HG02678 (cell line): ENCODE results near the gene VPS41.
"Not testable (repeated sequence)": the region's sequence is repeated elsewhere in the genome, so short reads cannot be mapped to it uniquely, and the experiment has no call there.

Source experiments
- ATAC-seq: cut with Tn5 transposase; IDR thresholded peaks from one replicate; pipeline ENCODE4 v1.9.1; 2021; ENCODE audit warnings: mild to moderate bottlenecking, moderate library complexity; ENCODE audit not compliant: unreplicated experiment

The VPS41 gene

DNA sequence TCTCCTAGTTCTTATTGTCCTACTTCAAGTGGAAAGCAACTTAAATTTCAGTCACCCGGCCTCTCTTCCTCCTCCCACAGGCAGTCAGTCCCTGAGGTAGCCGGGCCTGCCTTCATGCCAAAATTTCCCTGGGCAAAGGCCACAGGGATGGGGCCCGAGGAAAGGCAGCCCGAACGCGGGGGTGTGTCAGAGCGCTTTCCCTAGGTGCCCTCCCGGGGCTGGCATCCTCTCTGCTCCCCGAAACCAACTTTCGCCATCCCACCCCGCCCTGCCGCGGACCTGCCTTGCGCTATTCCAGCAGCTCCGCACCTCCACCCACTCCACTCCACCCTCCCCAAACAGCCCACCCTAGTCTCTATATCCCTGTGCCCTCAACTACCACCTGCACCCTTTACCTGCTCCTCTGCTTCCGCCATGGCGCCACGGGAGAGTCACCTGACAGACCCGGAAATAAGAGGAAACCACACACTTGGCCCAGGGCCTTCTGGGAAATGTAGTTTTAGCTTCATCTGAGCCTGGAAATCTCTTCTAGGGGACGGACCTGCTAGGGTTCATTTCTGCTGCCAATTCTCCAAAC lies at the start of gene VPS41:
Gene VPS41 (minus strand): TSS at position 433 of the 577 bp plus-strand sequence. CDS start 17 bp downstream, at position 416.
- peak; percentile 99 for ATAC-seq

DNA sequence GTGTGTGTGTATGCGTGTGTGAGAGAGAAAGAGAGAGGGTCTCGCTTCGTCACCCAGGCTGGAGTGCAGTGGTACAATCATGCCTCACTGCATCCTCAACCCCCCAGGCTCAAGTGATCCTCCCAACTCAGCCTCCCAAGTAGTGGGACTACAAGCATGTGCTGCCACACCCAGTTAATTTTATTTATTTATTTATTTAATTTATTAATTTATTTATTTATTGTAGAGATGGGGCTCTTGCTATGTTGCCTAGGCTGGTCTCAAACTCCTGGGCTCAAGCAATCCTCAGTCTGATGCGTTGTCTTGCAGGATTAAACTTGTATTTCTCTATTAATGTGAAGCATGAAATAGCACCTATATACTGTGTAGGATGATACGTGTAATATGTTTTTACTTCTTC lies 46.9 kb upstream of the VPS41 start:
- ATAC-seq = no peak

GRCh38 chr7:38953971-38954370 lies 45.0 kb upstream of the VPS41 start:
- ATAC-seq = no peak

DNA sequence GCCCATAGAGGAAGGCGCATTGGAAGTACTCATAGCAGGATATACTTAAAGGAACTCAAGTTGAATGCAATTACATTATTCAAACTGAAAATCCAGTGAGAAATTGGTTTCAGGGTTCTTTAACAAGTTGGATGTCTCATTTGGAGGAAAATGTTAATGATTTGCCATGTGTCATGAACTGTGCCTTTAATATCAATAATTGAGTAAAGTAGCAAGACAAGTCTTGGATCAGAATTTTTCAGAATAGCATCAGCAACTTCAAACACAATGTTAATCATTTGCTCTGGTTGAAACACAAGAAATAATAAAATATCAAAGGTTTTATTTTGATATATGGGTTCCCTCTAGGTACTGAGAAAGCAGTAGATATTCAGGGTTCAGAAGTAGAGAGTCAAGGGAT lies 44.2 kb upstream of the VPS41 start:
- ATAC-seq = no peak

GRCh38 chr7:38951213-38951612 lies 42.2 kb upstream of the VPS41 start:
- no peak for ATAC-seq

GRCh38 chr7:38950309-38950708 lies 41.3 kb upstream of the VPS41 start:
- no peak for ATAC-seq

- ATAC-seq = not testable (repeated sequence)
These were observed 38.5 kb upstream of the VPS41 start for GRCh38 chr7:38947541-38947940.

- ATAC-seq = no peak
These were observed 33.5 kb upstream of the VPS41 start for GRCh38 chr7:38942431-38943051.

GRCh38 chr7:38940774-38941173 lies 31.8 kb upstream of the VPS41 start:
- ATAC-seq = no peak

DNA sequence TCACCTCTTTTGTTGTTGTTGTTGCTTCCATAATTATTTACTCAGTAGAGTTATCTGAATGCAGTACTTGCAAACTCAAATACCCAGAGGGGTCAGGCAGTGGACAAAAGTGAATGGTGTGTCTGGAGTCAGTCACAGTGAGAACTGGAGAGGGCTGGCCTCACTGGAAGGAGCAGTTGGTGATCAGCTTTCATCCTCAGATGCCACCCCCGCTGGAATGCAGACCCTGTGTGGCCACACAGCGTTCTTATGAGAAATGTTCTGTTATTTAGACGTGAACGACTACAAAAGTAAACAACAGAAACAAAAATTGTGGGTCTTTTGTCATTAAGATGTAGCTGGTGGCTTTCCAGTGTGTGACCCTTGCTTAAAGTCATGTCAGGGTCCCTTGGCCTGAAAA lies 29.6 kb upstream of the VPS41 start:
- ATAC-seq = no peak

DNA sequence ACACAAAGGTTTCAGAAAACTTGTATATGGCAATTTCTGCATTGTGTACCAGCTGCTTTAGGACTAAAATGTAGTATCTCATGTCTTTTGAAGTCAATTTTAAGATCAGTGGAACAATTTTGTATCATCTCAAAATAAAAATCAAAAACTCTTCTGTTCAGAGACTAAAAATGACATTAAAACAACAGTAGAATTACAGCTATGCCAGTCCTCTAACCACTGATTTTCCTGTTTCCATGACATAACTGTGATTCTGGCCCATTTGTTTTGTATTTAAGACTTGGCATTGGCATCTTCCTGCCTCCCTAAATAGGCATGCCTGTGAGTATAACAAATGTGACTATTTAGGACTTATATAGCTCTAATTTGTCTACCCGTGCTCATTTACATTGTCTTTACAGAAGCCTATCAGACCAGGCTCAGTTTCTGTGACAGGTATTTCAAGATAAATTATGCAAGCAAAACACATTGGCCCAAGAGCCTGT lies 29.1 kb upstream of the VPS41 start:
- no peak for ATAC-seq

GRCh38 chr7:38936641-38937040 lies 27.6 kb upstream of the VPS41 start:
- no peak for ATAC-seq

DNA sequence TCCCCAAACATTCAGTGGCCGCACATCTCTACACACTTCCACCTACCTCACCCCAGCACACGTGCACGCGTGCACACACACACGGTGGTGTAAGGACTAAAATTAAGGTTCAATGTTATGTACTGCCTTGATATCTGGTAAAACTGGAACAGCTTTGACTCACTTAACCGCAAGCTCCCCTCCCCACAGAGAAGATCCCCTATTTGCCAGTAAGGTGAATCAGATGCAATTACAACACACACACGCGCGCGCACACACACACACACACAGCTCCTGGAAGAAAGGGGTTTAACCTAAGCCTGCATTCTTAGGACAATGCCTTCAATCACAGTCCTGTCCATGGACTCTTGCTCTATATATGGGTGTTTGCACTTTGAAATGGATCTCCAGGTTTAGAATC lies 25.5 kb upstream of the VPS41 start:
- no peak for ATAC-seq

- ATAC-seq = no peak
These were observed 25.1 kb upstream of the VPS41 start for GRCh38 chr7:38934051-38934450.

DNA sequence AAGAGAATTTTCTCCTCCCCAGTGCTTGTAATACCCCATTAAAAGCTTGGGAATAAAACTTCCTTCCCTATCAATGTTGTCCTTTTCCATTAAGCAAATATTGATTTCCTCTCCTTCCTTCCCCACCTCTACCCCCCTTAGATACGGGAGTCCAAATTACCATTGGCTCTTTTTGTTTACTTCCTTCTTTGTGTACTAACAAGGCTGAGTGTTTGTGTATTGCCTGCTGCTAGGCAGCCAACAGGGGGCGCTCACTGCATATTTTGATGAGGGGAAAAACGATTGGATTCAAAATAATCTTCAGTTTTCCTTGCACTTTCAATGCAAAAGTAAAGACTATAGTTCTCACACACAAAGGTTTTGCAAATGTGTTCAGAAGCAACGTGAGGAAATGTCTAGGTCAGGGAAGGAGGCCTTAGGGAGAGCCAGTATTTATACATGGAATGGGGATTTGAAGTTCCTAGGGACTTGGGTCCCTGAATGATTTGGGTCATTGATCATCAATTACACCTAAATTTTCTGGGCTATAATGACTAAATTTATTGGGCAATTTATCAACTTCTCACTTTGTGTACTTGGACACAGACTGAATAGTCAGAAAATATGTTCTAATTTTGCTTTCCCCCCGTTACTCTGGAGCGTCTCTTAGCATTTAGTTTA lies 23.6 kb upstream of the VPS41 start:
- ATAC-seq = peak; percentile 64

DNA sequence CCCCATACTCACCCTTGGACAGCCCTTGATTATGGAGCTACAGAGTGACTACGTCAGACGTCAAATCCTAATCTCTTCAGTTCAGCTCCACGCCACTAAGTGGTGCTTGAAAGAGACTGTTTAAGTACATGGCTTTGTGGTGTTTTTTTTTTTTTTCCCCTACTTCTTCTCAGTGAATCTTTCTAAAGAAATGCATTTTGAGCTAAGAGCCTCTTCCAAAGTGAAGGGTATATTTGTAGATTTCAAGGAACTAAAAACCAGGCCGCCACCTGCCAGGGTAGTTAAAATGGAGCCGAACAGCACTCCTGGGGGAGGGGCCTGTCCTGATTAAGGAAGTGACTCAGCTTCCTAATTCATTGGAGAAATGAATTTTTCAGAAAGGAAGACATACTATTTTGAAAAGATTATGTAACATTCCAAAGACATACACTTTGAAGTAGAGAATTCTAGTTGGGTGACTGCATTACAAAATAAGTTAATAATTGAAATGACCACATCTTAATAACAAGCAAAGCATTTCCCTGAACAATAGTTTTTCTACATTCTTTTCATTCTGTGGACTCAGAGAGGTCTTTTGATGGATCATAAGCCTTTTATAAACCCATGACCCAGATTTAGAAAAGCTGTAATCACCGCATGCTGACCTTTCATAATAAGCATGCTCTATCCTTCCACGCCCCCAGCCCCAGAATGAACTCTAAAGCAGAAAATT lies 20.6 kb upstream of the VPS41 start:
- no peak for ATAC-seq

- no peak for ATAC-seq
These were observed 19.5 kb upstream of the VPS41 start for GRCh38 chr7:38928506-38928905.

DNA sequence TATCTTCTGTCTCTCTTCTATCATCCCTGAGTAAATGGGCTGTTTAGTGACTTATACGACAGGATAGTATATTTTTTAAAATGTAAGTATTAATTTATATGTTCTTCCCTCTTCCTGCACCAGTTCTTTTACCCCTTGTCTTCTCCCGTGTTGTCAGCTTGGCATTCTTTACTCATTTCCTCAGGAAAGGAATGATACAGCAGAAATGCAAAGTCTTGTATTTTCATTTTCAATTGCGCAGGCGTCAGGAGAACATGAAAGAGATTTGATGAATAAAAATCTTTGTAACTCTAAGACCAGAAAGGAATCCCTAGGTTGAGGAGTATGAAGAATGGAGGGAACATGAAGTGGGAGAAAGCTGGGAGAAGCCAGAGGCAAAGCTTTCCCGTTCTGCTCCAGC lies 18.8 kb upstream of the VPS41 start:
- ATAC-seq = no peak

DNA sequence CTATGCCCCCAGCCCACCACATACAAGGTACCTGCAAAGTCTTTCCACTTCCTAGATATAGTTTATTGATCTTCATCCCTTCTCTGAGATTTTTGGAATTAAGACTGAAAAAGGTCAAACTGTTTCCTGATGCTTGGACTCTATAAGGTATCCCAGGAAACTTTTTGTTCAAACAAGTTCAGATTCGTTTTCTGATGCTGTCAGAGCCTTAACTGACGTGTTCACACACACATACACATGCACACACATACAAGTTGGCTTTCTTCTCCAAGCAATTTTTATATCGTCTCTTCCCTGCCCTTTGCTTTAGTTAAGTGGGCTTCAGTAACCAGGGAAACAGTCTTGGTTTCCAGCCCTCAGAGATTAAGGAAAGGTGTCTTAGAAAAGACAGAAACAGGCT lies 11.7 kb upstream of the VPS41 start:
- ATAC-seq = no peak

DNA sequence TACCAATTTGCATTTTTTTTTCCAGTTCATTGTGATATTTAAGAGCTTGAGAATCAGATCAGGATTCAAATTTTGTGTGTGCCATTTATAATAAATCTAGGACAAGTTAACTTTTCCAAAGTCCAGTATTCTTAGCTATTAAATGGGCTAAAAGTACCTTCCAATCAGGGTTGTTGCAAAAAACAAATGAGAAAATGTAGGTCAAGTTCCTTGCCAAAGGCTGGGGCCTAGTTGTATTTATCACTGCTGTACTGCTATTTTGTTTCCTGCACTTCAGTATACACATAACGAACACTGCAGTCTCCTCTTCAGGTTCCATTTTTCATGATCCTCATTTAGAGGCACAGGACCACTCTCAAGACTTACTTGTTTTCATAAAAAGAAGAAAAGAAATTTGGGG lies 7.4 kb upstream of the VPS41 start:
- no peak for ATAC-seq

DNA sequence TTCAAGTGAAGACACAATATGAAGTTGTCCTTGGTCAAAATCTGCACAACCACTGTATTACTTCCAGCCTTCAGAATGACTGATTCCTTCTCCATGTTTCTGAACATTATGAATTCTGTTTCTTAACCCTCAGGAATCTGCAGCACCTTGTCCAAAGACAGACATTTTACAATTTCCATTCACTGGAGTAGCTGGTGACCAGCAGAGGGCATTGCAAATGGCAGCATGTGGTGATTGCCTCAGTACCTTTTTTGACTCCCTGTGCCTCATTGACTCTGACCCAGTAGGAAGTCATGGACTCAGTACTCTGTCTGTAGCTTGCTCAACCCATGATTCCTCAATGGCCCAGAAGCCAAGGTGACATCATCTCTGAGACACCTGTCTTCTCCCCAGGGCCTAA lies 879 bp upstream of the VPS41 start:
- no peak for ATAC-seq

GRCh38 chr7:38907766-38908165 lies 1.2 kb downstream of the VPS41 start:
- no peak for ATAC-seq
